WTC11 (cell line): Measurements from ENCODE around the gene ERC2. TPM values are rescaled to one million over a fixed set of nuclear protein-coding genes. Genes with fewer than 3 reads are reported as not detected.

Source experiments
- ATAC-seq: fragments of 200-7000 bp; cut with Tn5 transposase; 2 replicates; pipeline ENCODE4 v1.10.0; 2021; ENCODE audit warnings: mild to moderate bottlenecking, moderate library complexity
- CTCF ChIA-PET: fragments of 300-600 bp; sonication (Branson Sonifier 250); formaldehyde crosslinking; loops from one replicate; lab custom pipeline; 2021; ENCODE audit warnings: antibody characterized with exemption; lab: Charles Lee
- POLR2A ChIA-PET: fragments of 350-600 bp; sonication (Branson Sonifier 250); formaldehyde crosslinking; loops from one replicate; lab custom pipeline; 2021; ENCODE audit warnings: antibody characterized with exemption; lab: Charles Lee
- DNase-seq: peaks from one replicate; pipeline ENCODE4 v3.0.0; 2021; ENCODE audit warnings: low spot score
- H3K27ac Mint-ChIP-seq: 2 replicates; pipeline ENCODE4 v1.8.0; 2021; ENCODE audit warnings: mixed read lengths
- H3K27me3 Mint-ChIP-seq: 2 replicates; pipeline ENCODE4 v1.8.0; 2021; ENCODE audit warnings: low read depth, mild to moderate bottlenecking, moderate library complexity, mixed read lengths
- H3K36me3 Mint-ChIP-seq: 2 replicates; pipeline ENCODE4 v1.8.0; 2021; ENCODE audit warnings: mixed read lengths
- H3K4me1 Mint-ChIP-seq: 2 replicates; pipeline ENCODE4 v1.8.0; 2022; ENCODE audit warnings: mixed read lengths
- H3K4me3 Mint-ChIP-seq: 2 replicates; pipeline ENCODE4 v1.8.0; 2021; ENCODE audit warnings: mild to moderate bottlenecking, moderate library complexity, mixed read lengths
- H3K9me3 Mint-ChIP-seq: 2 replicates; pipeline ENCODE4 v1.8.0; 2021; ENCODE audit warnings: mixed read lengths
- AFF4 ChIP-seq: sonication (generic); formaldehyde crosslinking; IDR thresholded peaks from 2 replicates; pipeline ENCODE4 v1.8.1; 2023; ENCODE audit warnings: mild to moderate bottlenecking, missing genetic modification reagents, borderline replicate concordance
- ARID4B ChIP-seq: sonication (generic); formaldehyde crosslinking; IDR thresholded peaks from 2 replicates; pipeline ENCODE4 v1.8.0; 2023; ENCODE audit warnings: missing genetic modification reagents, mild to moderate bottlenecking, borderline replicate concordance
- CDX4 ChIP-seq: fragments of 250-450 bp; sonication (Bioruptor Pico); IDR thresholded peaks from 2 replicates; pipeline ENCODE4 v1.9.0; 2021; ENCODE audit warnings: moderate library complexity, mild to moderate bottlenecking, inconsistent platforms, borderline replicate concordance
- E2F5 ChIP-seq: sonication (generic); formaldehyde crosslinking; IDR thresholded peaks from 2 replicates; pipeline ENCODE4 v1.8.1; 2022; ENCODE audit warnings: mild to moderate bottlenecking, moderate library complexity, missing genetic modification reagents
- FOXJ3 ChIP-seq: sonication (generic); formaldehyde crosslinking; IDR thresholded peaks from 2 replicates; pipeline ENCODE4 v1.9.0; 2021; ENCODE audit warnings: missing genetic modification reagents, mild to moderate bottlenecking, borderline replicate concordance
- FOXP1 ChIP-seq: sonication (generic); formaldehyde crosslinking; IDR thresholded peaks from 2 replicates; pipeline ENCODE4 v1.8.0; 2022; ENCODE audit warnings: missing genetic modification reagents, mild to moderate bottlenecking, moderate library complexity, borderline replicate concordance
- JUN ChIP-seq: sonication (generic); formaldehyde crosslinking; IDR thresholded peaks from 2 replicates; pipeline ENCODE4 v1.8.0; 2023; ENCODE audit warnings: mild to moderate bottlenecking, missing genetic modification reagents
- MXD4 ChIP-seq: fragments of 250-450 bp; sonication (Bioruptor Pico); IDR thresholded peaks from 2 replicates; pipeline ENCODE4 v1.8.0; 2021; ENCODE audit warnings: mild to moderate bottlenecking, moderate library complexity, borderline replicate concordance
- NFATC4 ChIP-seq: fragments of 250-450 bp; sonication (Bioruptor Pico); IDR thresholded peaks from 2 replicates; pipeline ENCODE4 v1.9.0; 2021; ENCODE audit warnings: mild to moderate bottlenecking
- NFYB ChIP-seq: sonication (generic); formaldehyde crosslinking; conservative IDR thresholded peaks from 2 replicates; pipeline ENCODE4 v1.8.0; 2022; ENCODE audit warnings: low read depth, missing genetic modification reagents
- SOX15 ChIP-seq: fragments of 250-450 bp; sonication (Bioruptor Pico); IDR thresholded peaks from 2 replicates; pipeline ENCODE4 v1.9.0; 2021; ENCODE audit warnings: mild to moderate bottlenecking
- SP1 ChIP-seq: sonication (generic); formaldehyde crosslinking; conservative IDR thresholded peaks from 2 replicates; pipeline ENCODE4 v1.8.1; 2022; ENCODE audit warnings: missing genetic modification reagents
- ZNF219 ChIP-seq: sonication (generic); formaldehyde crosslinking; IDR thresholded peaks from 2 replicates; pipeline ENCODE4 v1.8.0; 2023; ENCODE audit warnings: missing genetic modification reagents, mild to moderate bottlenecking, borderline replicate concordance
- ZNF232 ChIP-seq: sonication (generic); formaldehyde crosslinking; IDR thresholded peaks from 2 replicates; pipeline ENCODE4 v1.8.0; 2022; ENCODE audit warnings: mild to moderate bottlenecking, missing genetic modification reagents
- total RNA-seq: library from RNA; stranded (reverse); gene quantifications from 3 replicates; pipeline ENCODE4 v1.2.3, GENCODE V29; 2021
- TF ChIP-seq, protein P1 (sequence below): sonication (generic); formaldehyde crosslinking; IDR thresholded peaks from 2 replicates; pipeline ENCODE4 v1.8.0; 2022; ENCODE audit warnings: mild to moderate bottlenecking, missing genetic modification reagents
- TF ChIP-seq, protein P2 (sequence below): sonication (generic); formaldehyde crosslinking; IDR thresholded peaks from 2 replicates; pipeline ENCODE4 v1.8.1; 2022; ENCODE audit warnings: mild to moderate bottlenecking, missing genetic modification reagents, moderate library complexity, borderline replicate concordance

Gene ERC2
- total RNA-seq, 1 experiment from 2014 or later: 23.5 TPM

- H3K27ac Mint-ChIP-seq: no peak overlapping the region
- no peaks in the 10 kb centered on the region for H3K36me3 Mint-ChIP-seq
- no peak for TF ChIP-seq SOX15 (CRISPR knock-in tag)
- TF ChIP-seq CDX4 (CRISPR knock-in tag): no peak
- no peak for TF ChIP-seq ZNF219 (CRISPR knock-in tag)
- TF ChIP-seq, protein P1, sequence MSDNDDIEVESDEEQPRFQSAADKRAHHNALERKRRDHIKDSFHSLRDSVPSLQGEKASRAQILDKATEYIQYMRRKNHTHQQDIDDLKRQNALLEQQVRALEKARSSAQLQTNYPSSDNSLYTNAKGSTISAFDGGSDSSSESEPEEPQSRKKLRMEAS (CRISPR knock-in tag): no peak
- no peak for TF ChIP-seq FOXJ3 (CRISPR knock-in tag)
- TF ChIP-seq FOXP1: no peak
- no peak for TF ChIP-seq ARID4B (CRISPR knock-in tag)
- TF ChIP-seq MXD4 (CRISPR knock-in tag): no peak
- no peak for TF ChIP-seq AFF4 (CRISPR knock-in tag)
- TF ChIP-seq, protein P2, sequence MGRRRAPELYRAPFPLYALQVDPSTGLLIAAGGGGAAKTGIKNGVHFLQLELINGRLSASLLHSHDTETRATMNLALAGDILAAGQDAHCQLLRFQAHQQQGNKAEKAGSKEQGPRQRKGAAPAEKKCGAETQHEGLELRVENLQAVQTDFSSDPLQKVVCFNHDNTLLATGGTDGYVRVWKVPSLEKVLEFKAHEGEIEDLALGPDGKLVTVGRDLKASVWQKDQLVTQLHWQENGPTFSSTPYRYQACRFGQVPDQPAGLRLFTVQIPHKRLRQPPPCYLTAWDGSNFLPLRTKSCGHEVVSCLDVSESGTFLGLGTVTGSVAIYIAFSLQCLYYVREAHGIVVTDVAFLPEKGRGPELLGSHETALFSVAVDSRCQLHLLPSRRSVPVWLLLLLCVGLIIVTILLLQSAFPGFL (CRISPR knock-in tag): no peak
- no peak for TF ChIP-seq E2F5
- TF ChIP-seq ZNF232 (CRISPR knock-in tag): no peak
- TF ChIP-seq SP1: no peak
- no peak for TF ChIP-seq NFYB (CRISPR knock-in tag)
- TF ChIP-seq JUN: no peak
- TF ChIP-seq NFATC4 (CRISPR knock-in tag): no peak
- ChIA-PET CTCF (no interaction called here), POLR2A (no interaction called here)
- H3K4me3 Mint-ChIP-seq: no peak overlapping the region
- ATAC-seq (no peak), DNase-seq (no peak)
- no peaks in the 10 kb centered on the region for H3K9me3 Mint-ChIP-seq
- H3K27me3 Mint-ChIP-seq: no peaks in the 10 kb centered on the region
- no peaks in the 10 kb centered on the region for H3K4me1 Mint-ChIP-seq
Measured at GRCh38 chr3:55823001-55823400, 645.3 kb downstream of the ERC2 start.
